A549 (cell line): ENCODE data around the gene SLC38A2. TPM values are rescaled to one million over a fixed set of nuclear protein-coding genes. Genes with fewer than 3 reads are reported as not detected.
A peak's percentile ranks its signal among the peaks of the same experiment; 100 is the strongest.

ENCODE experiments used
- ATAC-seq, 2 experiments: fragments of 200-7000 bp in 1 of 2; fragments of >200 bp in 1 of 2; cut with Nextera tagmentation in 1 of 2; cut with Tn5 transposase in 1 of 2; 3 replicates each; pipeline versions ENCODE4 v1.8.0 to v1.9.1; 2018 to 2020; ENCODE audit warnings: mild to moderate bottlenecking in 1 of 2, moderate library complexity in 1 of 2
- CTCF ChIA-PET: fragments of 300-600 bp; sonication (Branson Sonifier 250); formaldehyde crosslinking; extraction: SDS; loops from one replicate; lab custom pipeline; 2021; ENCODE audit warnings: antibody characterized with exemption, inconsistent platforms; lab: Yijun Ruan, JAX
- POLR2A ChIA-PET: fragments of 350-600 bp; formaldehyde crosslinking; extraction: SDS; loops from one replicate; lab custom pipeline; 2021; ENCODE audit warnings: antibody characterized with exemption, inconsistent platforms; lab: Yijun Ruan, JAX
- DNase-seq, 2 experiments: peaks; one replicate each; pipeline versions ENCODE4 v3.0.0 to v3.0.0-alpha.2; 2011 to 2016; ENCODE audit warnings: low read depth in 1 of 2, low spot score in 1 of 2
- FAIRE-seq: peaks from 2 replicates; lab custom pipeline; 2011; peaks lifted over from hg19 to GRCh38; lab: Jason Lieb, UNC
- H3K27ac ChIP-seq, 2 experiments: fragments of >200 bp; sonication (Bioruptor Twin); formaldehyde crosslinking; 3 replicates each; pipeline ENCODE4 v1.5.1; 2016 to 2017
- H3K4me1 ChIP-seq: fragments of >200 bp; sonication (Bioruptor Twin); formaldehyde crosslinking; 3 replicates; pipeline ENCODE4 v1.6.1; 2016
- H3K4me2 ChIP-seq: fragments of >200 bp; sonication (Bioruptor Twin); formaldehyde crosslinking; 3 replicates; pipeline ENCODE4 v1.6.1; 2016
- H3K4me3 ChIP-seq: fragments of >200 bp; sonication (Bioruptor Twin); formaldehyde crosslinking; 3 replicates; pipeline ENCODE4 v1.5.1; 2016
- H3K9me3 ChIP-seq: fragments of >200 bp; sonication (Bioruptor Twin); formaldehyde crosslinking; 3 replicates; pipeline ENCODE4 v1.6.1; 2016
- BCL3 ChIP-seq: fragments of >200 bp; sonication (Bioruptor Twin); formaldehyde crosslinking; IDR thresholded peaks from 3 replicates; pipeline ENCODE4 v1.6.1; 2016
- CEBPB ChIP-seq, 2 experiments: fragments of >200 bp in 1 of 2; sonication (Bioruptor Twin) in 1 of 2; formaldehyde crosslinking in 1 of 2; IDR thresholded peaks; 2 replicates each; pipeline ENCODE4 v1.6.1; 2012 to 2016
- EHF ChIP-seq: fragments of 250-450 bp; sonication (Bioruptor Pico); IDR thresholded peaks from 2 replicates; pipeline ENCODE4 v1.5.0; 2020; ENCODE audit warnings: mild to moderate bottlenecking
- FOXS1 ChIP-seq: fragments of 250-450 bp; sonication (Bioruptor Pico); IDR thresholded peaks from 2 replicates; pipeline ENCODE4 v1.5.0; 2020; ENCODE audit warnings: mild to moderate bottlenecking, moderate library complexity
- HEYL ChIP-seq: fragments of 250-450 bp; sonication (Bioruptor Pico); IDR thresholded peaks from 2 replicates; pipeline ENCODE4 v1.8.0; 2021; ENCODE audit warnings: mild to moderate bottlenecking, moderate library complexity
- HOXA7 ChIP-seq: fragments of 250-450 bp; sonication (Bioruptor Pico); IDR thresholded peaks from 2 replicates; pipeline ENCODE4 v1.5.0; 2020; ENCODE audit warnings: mild to moderate bottlenecking, moderate library complexity
- JUNB ChIP-seq: fragments of >200 bp; sonication (Bioruptor Twin); formaldehyde crosslinking; IDR thresholded peaks from 2 replicates; pipeline ENCODE4 v1.6.1; 2016
- NPAS2 ChIP-seq: fragments of 250-450 bp; sonication (Bioruptor Pico); IDR thresholded peaks from 2 replicates; pipeline ENCODE4 v1.8.0; 2022; ENCODE audit warnings: mild to moderate bottlenecking, moderate library complexity, borderline replicate concordance
- PHF8 ChIP-seq: fragments of 200-600 bp; sonication (generic); IDR thresholded peaks from 2 replicates; pipeline ENCODE4 v1.6.1; 2016; ENCODE audit warnings: low read depth, mild to moderate bottlenecking, antibody characterized with exemption, moderate library complexity, borderline replicate concordance
- POLR2A ChIP-seq: IDR thresholded peaks from 2 replicates; pipeline ENCODE4 v1.6.1; 2012; ENCODE audit warnings: mild to moderate bottlenecking, low read length
- SREBF2 ChIP-seq: fragments of 450-650 bp; IDR thresholded peaks from 2 replicates; pipeline ENCODE4 v1.6.1; 2014; ENCODE audit warnings: mild to moderate bottlenecking, moderate library complexity
- ZFP36 ChIP-seq: fragments of 450-650 bp; IDR thresholded peaks from 2 replicates; pipeline ENCODE4 v1.6.1; 2014; ENCODE audit warnings: borderline replicate concordance; ENCODE audit not compliant: partially characterized antibody
- ZNF302 ChIP-seq: fragments of 250-450 bp; sonication (Bioruptor Pico); IDR thresholded peaks from 2 replicates; pipeline ENCODE4 v1.9.0; 2021; ENCODE audit warnings: inconsistent platforms, mild to moderate bottlenecking, moderate library complexity
- ZSCAN20 ChIP-seq: fragments of 250-450 bp; sonication (Bioruptor Pico); IDR thresholded peaks from 2 replicates; pipeline ENCODE4 v1.8.0; 2022; ENCODE audit warnings: mild to moderate bottlenecking, moderate library complexity
- WGBS: methylation state at CpG from one replicate; pipeline ENCODE4 v1.1.6; 2017; ENCODE audit errors: missing lambda C conversion rate; 5-methylcytosine and 5-hydroxymethylcytosine counted together
- polyA plus RNA-seq, 4 experiments: library from polyadenylated mRNA; depleted of rRNA in 3 of 4; stranded (reverse); fragments of >200 nt; fragmentation: RNase III in 1 of 4; extraction: RNeasy Plus Mini Kit Qiagen cat#74134 plus additional on column Dnase treatment in 1 of 4; gene quantifications; 2 replicates in 3 of 4; 3 replicates in 1 of 4; pipeline ENCODE4 v1.2.3, GENCODE V29; 2011 to 2017
- TF ChIP-seq, protein P1 (sequence below): fragments of 250-450 bp; sonication (Bioruptor Pico); IDR thresholded peaks from 2 replicates; pipeline ENCODE4 v1.5.0; 2021; ENCODE audit warnings: mild to moderate bottlenecking, moderate library complexity, borderline replicate concordance
- TF ChIP-seq, protein P2 (sequence below): fragments of 150-350 bp; IDR thresholded peaks from 2 replicates; pipeline ENCODE4 v1.6.1; 2014; ENCODE audit warnings: low read depth, mild to moderate bottlenecking, low read length

SLC38A2 gene
- polyA plus RNA-seq, 2 of the 4 experiments (the other 2 are of a cell fraction): 187 to 519 TPM

- TF ChIP-seq BCL3 (no peak), HOXA7 (no peak), SREBF2 (no peak), PHF8 (no peak)
- TF ChIP-seq, protein P1, sequence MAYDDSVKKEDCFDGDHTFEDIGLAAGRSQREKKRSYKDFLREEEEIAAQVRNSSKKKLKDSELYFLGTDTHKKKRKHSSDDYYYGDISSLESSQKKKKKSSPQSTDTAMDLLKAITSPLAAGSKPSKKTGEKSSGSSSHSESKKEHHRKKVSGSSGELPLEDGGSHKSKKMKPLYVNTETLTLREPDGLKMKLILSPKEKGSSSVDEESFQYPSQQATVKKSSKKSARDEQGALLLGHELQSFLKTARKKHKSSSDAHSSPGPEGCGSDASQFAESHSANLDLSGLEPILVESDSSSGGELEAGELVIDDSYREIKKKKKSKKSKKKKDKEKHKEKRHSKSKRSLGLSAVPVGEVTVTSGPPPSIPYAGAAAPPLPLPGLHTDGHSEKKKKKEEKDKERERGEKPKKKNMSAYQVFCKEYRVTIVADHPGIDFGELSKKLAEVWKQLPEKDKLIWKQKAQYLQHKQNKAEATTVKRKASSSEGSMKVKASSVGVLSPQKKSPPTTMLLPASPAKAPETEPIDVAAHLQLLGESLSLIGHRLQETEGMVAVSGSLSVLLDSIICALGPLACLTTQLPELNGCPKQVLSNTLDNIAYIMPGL (CRISPR knock-in tag): no peak
Measured at GRCh38 chr12:46390304-46390703, 17.7 kb upstream of the SLC38A2 start (continued).

DNA sequence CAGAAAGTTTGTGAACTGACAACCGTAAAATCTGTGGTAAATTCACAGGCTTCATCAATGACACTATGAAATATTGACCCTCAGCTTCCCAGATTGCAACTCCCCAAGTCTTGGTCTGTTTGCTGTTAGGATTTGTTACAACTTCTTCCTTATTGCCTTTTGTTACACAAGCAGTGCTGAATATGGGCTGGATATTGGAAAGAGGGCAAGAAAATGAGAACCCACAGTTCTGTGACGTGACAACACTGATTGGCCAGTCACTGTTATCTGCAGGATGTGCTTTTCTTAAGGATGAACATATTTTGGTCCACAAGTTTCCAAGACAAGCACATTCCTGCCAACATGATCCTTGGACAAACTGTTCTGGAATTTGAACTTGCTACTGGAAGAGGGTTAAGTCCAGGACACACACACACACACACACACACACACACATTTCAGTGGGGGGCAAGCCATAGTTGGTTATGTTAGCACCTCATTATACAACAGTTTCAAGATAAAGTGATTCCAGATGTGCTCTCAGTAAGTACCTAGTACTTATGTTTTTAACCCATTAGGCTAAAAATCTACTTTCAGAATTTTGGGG, 16.6 kb upstream of the SLC38A2 start:
- DNase-seq (no peak), ATAC-seq (no peak), FAIRE-seq (no peak)
- Histone ChIP-seq H3K4me1 (peaks cover 72% of the 10 kb centered on the region), H3K9me3 (no peaks in the 10 kb centered on the region), H3K4me3 (no peak overlapping the region), H3K27ac (peak overlapping the region; percentile 65 to 93; a peak in 4 of 6 replicates), H3K4me2 (peak overlapping the region; percentile 5; the same call in 1 of the 3 replicates)
- ChIA-PET CTCF (no interaction called here), POLR2A (no interaction called here)
- TF ChIP-seq, protein P1 (CRISPR knock-in tag): no peak
- TF ChIP-seq ZFP36 (no peak), POLR2A (no peak), ZNF302 (CRISPR knock-in tag) (no peak), PHF8 (no peak), HEYL (CRISPR knock-in tag) (no peak), EHF (CRISPR knock-in tag) (no peak), JUNB (no peak), NPAS2 (CRISPR knock-in tag) (no peak), FOXS1 (CRISPR knock-in tag) (no peak), BCL3 (no peak), ZSCAN20 (CRISPR knock-in tag) (no peak), CEBPB (IDR thresholded peaks at IDR 0.05) (no peak)
- TF ChIP-seq, protein P2, sequence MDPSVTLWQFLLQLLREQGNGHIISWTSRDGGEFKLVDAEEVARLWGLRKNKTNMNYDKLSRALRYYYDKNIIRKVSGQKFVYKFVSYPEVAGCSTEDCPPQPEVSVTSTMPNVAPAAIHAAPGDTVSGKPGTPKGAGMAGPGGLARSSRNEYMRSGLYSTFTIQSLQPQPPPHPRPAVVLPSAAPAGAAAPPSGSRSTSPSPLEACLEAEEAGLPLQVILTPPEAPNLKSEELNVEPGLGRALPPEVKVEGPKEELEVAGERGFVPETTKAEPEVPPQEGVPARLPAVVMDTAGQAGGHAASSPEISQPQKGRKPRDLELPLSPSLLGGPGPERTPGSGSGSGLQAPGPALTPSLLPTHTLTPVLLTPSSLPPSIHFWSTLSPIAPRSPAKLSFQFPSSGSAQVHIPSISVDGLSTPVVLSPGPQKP: no peak
- WGBS: 96% methylated on average over 2 of the region's 2 CpGs
